ENCODE measurements around the gene SERAC1. TPM values are rescaled to one million over a fixed set of nuclear protein-coding genes. Genes with fewer than 3 reads are reported as not detected.

Gene SERAC1
- total and polyA plus RNA-seq, 12 donors, result 2.0 to 6.0 (median 4.8) TPM

- Histone ChIP-seq H3K27ac (no peak overlapping the region), H3K36me3 (peaks cover 0 to 90% (median 38%) of the 10 kb centered on the region in 9 donors), H3K4me1 (no peaks in the 10 kb centered on the region), H3K9me3 (no peaks in the 10 kb centered on the region), H3K27me3 (no peaks in the 10 kb centered on the region), H3K4me3 (no peak overlapping the region)
- TF ChIP-seq CTCF (IDR thresholded peaks at IDR 0.05), result no peak
- DNase-seq (no peak), ATAC-seq (peak in 1 of 8 donors; percentile 24)
- intact Hi-C loops (cut with DNase I), result no loop called here
- 95 to 96% methylated on average over 15 of the region's 15 CpGs for WGBS, 2 donors
These were observed 72.4 kb downstream of the SERAC1 start for GRCh38 chr6:158095671-158096070.

- WGBS, 2 donors, result 88 to 93% methylated on average over 6 of the region's 6 CpGs
- ATAC-seq, result no peak
These were observed 73.0 kb downstream of the SERAC1 start for GRCh38 chr6:158095031-158095430.

GRCh38 chr6:158092806-158093205 lies 75.3 kb downstream of the SERAC1 start:
- DNase-seq (no peak), ATAC-seq (no peak)
- TF ChIP-seq CTCF (IDR thresholded peaks at IDR 0.05), result no peak
- intact Hi-C loops (cut with DNase I), result no loop called here
- no peaks in the 10 kb centered on the region for H3K9me3 ChIP-seq
- H3K4me3 ChIP-seq, result no peak overlapping the region
- no peaks in the 10 kb centered on the region for H3K27me3 ChIP-seq
- H3K27ac ChIP-seq, result no peak overlapping the region
- WGBS, 2 donors, result 93 to 94% methylated on average over 9 of the region's 9 CpGs
- peaks cover 0 to 8% (median 0%) of the 10 kb centered on the region in 9 donors for H3K4me1 ChIP-seq
- peaks cover 0 to 98% (median 38%) of the 10 kb centered on the region in 9 donors for H3K36me3 ChIP-seq

More at GRCh38 chr6:158095031-158095430, 73.0 kb downstream of the SERAC1 start:
- intact Hi-C loops (cut with DNase I), result no loop called here
- no peak overlapping the region for H3K4me3 ChIP-seq
- no peak for DNase-seq
- no peak overlapping the region for H3K27ac ChIP-seq
- peaks cover 0 to 97% (median 38%) of the 10 kb centered on the region in 9 donors for H3K36me3 ChIP-seq
- no peak for TF ChIP-seq CTCF (IDR thresholded peaks at IDR 0.05)
- H3K9me3 ChIP-seq, result no peaks in the 10 kb centered on the region
- no peaks in the 10 kb centered on the region for H3K27me3 ChIP-seq
- no peaks in the 10 kb centered on the region for H3K4me1 ChIP-seq

- DNase-seq (no peak), ATAC-seq (peak in 2 of 8 donors; percentile 15 to 44)
- H3K4me3 ChIP-seq, result peak overlapping the region in 1 of 10 donors; percentile 44
- WGBS, 2 donors, result 86 to 89% methylated on average over 14 of the region's 14 CpGs
- H3K9me3 ChIP-seq, result no peaks in the 10 kb centered on the region
- H3K27ac ChIP-seq, result peak overlapping the region in 3 of 10 donors; percentile 19 to 84 (median 37)
- peaks cover 0 to 96% (median 45%) of the 10 kb centered on the region in 9 donors for H3K36me3 ChIP-seq
- intact Hi-C loops (cut with DNase I), result no loop called here
- TF ChIP-seq CTCF (IDR thresholded peaks at IDR 0.05), result no peak
- H3K4me1 ChIP-seq, result peaks cover 0 to 17% (median 4%) of the 10 kb centered on the region in 9 donors
- no peaks in the 10 kb centered on the region for H3K27me3 ChIP-seq
These were observed 80.7 kb downstream of the SERAC1 start for GRCh38 chr6:158087224-158087867.

Measured in heart right ventricle (tissue), 16 donors.